NOMO-1 (cell line): ENCODE measurements around the gene PHACTR3.
A peak's percentile ranks its signal among the peaks of the same experiment; 100 is the strongest.

ENCODE experiments used
- DNase-seq, 2 experiments: peaks; one replicate each; lab custom pipeline; 2025; ENCODE audit not compliant: unreplicated experiment in 2 of 2; lab: John Stamatoyannopoulos, UW

PHACTR3 gene

DNA sequence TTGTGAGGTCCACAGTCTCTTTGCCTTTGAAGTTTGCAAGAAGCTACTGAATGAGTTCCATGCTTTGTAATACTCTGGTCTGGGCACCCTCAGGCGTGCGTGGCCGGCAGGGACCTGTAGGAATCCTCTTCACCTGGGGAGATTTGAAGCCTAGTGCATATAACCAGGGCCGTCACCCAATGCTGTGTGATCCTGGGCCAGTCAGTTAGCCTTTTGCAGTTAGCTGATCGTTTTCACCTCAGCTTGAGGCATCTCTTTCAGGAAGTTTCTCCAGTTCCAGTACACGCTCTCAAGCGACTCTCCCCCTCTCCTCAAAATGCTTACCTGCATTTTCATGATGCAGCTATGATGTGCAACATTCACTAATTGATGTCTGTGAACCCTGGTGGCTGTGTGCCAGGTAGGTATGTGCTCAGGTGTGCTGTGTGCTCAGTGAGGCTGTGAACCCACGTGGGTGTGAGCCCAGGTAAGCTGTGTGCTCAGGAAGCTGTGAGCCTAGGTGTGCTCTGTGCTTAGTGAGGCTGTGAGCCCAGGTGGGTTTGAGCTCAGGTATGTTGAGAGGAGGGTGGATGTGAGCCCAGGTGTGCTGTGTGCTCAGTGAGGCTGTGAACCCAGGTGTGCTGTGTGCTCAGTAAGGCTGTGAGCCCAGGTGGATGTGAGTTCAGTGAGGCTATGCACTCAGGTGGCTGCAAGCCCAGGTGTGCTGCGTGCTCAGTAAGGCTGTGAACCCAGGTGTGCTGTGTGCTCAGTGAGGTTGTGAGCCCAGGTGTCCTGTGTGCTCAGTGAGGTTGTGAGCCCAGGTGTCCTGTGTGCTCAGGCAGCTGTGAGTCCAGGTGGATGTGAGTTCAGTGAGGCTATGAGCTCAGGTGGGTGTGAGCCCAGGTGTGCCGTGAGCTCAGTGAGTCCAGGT, 120.4 kb downstream of the PHACTR3 start:
- DNase-seq = peak in 1 of 2 experiments; percentile 2

DNA sequence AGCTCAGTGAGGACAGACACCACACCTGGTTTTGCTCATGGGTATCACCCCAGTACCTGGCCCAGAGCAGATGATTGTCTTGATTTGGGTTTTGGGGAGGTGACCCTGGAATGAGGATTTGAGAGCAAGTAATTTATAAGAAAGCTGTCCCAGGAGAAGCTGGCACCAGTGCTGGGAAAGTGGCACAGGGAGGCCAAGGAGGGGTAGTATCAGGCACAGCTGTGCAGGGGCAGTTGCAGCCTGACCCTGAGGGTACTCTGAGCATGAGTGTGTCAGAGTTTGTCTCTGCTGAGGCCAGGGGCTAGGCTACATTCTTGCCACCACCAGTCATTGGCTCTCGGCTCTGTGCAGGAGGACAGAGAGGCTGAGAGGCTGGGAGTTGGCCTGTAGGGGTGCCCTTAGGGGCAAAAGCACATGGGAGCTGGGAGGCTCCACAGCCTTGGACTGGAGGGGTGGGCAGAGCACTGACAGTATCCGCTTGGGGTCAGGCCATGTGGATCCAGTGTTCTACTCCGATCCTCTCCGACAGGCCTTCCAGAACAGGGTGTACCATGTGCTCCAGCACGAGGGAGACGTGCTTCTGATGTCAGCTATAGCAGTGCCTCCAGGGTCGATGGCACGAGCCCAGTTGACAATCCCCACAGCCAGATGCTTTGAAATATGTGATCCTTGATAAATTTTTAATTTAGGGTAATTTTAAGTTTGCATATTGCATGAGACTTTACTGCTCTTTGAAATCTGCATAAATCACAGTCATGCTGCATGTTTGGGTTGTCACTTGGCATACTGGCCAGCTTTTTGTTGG, 121.3 kb downstream of the PHACTR3 start:
- no peak for DNase-seq

DNA sequence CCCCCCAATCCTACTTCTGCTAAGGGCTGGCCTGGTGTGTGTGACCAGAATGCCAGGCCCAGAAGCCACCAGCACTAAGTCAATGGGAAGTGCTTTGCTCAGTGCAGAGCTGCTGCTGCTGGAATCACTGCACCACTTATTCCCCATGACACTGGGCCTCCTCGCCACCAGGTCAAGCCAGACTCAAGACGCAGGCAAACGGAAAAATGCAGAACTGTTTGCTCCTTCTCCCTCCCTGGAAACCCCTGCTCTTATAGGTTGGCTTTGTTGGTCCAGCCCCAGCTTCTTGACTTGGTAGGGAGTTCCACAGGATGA, 121.9 kb downstream of the PHACTR3 start:
- DNase-seq = peak in 1 of 2 experiments; percentile 7

DNA sequence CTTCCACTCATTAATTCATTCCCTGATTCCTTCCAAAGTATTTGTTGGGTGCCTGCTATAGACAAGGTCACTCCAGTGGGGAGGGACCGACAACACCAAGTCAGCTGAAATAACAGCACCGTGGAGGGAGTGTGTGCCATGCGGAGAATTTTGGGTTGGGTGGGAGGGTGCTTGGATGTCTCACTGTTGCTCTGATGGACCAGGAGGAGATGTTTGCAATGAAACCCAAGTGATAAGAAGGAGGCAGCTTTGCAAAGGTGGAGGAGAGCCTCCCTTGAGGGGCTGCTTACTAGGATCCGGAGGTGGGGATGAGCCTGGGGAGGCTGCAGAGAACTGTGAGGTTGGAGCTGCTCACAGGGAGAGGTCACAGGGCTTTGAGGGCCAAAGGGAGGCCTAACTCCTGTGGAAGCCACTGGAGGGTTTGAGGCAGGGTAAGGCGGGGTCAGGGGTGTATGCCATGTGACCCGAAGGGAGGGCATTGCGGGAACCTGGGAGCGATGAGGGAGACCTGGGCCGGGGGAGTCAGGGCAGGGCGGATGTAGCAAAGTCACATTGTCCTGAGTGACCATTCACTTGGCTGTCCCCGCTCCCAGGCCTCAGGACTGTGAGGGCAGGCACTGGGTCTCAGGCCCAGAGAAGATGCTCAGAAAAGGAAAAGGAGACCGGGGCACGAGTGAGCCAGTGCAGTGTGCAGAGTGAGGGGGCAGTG, 124.5 kb downstream of the PHACTR3 start:
- DNase-seq = no peak

DNA sequence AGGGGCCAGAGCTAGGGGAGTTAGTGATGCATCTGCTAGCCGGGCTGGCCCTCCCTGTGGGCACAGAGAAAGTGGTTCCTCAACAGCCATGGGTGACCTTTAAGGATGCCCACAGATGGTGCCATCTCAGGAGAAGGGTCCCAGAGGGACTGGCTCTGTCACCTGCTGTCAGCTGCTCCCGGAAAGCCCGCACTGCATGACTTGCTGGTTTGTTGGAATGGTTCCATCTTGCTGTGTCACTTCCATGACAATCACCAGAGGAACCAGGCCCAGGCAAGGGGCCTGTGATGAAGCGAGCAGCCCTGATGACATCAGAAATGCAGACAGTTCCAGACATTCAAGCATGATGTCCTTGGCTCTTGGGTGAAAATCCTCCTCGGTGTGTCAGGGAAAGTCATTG, 125.2 kb downstream of the PHACTR3 start:
- DNase-seq = no peak

DNA sequence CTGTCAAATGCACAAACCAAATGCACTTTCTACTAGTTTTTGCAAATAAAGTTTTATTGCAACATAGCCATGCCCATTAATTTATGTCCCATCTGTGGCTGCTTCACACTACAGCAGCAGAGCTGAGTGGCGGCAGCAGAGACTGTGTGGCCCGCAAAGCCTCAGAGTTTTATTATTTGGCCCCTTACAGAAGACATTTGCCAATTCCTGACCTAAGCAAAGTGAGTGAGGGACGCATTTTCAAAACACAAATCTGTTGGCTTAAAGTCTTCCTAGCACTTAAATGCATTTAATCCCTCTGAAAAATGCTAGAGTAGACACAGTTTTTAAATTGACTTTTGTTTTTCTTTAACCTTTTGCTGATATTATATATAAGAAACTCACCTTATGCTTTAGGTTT, 126.4 kb downstream of the PHACTR3 start:
- peak in 1 of 2 experiments; percentile 10 for DNase-seq

DNA sequence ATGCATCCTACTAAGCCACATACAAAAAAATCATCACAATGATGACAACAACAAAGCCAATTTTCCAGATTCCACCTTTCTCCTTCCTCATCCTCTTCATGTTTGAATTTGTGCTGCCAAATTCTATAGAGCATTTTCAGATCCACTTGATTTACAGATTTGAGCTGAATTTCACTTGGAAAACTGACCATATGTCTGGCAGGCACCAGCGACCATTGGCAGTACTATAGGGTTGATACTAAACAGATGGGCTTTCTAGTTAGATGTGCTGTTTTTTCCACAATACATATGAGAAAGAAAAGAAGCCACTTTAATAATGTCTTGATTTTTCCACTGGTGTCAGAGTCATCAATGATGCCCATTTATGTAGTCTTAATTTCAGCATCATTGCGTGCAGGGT, 127.0 kb downstream of the PHACTR3 start:
- DNase-seq = no peak

DNA sequence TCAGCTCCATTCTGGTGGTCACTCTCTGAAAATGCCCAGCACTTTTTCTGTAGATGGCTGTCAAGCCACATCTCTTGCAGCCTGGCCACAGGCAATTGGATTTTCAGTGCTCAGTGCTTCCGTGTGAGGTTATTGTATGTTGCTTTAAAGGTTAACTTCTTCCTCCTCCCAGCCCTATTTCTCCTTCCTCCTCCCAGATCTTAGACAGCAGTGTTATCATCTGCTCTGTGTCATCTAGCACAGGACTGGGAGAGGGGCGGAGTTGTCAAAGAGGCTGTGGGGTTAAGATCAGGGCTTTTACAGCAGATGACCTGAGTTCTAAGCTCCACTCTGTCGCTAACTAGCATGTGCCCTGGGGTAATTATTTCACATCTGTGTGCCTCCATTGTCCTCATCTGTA, 129.0 kb downstream of the PHACTR3 start:
- peak; percentile 68 to 79 for DNase-seq

DNA sequence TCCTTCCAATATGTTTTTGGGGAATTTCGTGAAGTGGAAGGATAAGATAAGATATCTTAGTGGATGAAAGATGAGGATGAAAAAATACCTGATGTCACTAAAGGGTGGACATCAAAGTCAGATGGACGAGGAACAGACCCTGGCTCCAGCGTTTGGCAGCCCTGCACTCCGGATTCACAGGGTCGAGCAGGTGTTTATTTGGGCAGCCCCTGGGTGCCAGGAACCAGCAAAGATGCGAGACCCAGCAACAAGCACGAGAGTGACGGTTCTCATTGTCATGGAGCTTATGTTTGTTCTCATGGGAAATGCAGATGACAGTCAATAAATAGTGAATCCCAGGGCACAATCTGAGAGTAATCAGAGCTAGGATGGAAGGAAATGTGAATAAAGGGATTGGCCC, 131.1 kb downstream of the PHACTR3 start:
- DNase-seq = no peak

DNA sequence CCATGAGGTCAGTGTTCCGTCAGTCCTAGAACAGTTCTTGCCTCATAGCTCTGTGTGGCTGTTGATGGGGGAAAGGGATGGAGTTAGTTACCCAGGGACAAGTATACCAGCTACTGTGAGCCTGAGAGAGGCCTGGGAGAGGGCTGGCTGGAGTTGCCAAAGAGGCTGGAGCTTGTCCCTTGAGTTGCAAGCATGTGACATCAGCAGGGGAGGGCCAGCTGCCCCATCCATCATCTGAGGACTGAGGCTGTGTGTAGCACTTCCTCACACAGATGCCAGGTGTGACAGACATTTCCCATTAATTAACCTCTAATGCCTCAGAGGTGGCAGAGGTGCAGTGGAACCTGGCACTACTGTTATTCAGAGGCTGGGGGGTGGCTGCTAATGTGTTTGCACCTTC, 131.6 kb downstream of the PHACTR3 start:
- peak in 1 of 2 experiments; percentile 3 for DNase-seq

DNA sequence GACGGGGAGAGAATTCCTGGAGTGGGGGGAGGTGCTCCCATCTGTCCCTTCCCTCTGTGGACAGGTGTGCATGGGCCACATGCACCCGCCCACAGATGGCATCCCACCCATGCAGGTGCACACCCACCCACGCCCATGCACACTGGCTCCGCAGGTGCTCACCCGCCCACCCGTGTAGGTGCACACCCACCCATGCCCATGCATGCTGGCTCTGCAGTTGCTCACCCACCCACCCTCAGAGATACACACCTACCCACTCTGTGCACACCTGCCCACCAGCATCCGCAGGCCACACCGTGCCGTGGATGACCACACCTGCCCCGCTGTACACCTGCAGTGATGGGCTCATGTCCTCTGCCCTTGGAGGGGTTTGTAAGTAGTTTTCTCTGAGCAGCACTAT, 132.0 kb downstream of the PHACTR3 start:
- DNase-seq = no peak

DNA sequence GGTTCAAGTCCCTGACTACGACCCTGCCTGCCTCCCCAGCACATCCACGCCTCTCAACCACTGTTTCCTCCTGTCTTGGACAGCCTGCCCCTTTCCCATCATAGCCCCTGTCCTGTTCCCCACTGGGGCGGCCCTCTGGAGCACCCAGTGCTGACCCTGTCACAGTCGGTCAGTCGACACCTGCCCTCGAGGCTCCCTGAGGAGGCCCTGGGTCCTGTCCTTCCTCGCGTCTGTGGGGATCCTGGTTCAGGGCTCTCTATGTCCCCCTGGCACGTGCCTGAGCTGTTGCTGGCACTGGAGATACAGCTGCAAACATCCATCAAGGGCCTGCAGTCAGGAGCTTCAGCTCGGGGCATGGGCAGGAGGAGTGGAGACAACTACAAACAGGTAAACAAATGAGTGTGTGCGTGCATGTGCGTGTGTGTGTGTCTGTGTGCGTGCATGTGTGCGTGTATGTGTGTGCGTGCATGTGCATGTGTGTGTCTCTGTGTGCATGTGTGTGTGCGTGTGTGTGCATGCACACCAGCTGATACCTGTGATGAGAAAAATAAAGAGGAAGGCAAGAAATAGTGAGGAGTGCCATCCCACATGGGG, 132.8 kb downstream of the PHACTR3 start:
- no peak for DNase-seq

DNA sequence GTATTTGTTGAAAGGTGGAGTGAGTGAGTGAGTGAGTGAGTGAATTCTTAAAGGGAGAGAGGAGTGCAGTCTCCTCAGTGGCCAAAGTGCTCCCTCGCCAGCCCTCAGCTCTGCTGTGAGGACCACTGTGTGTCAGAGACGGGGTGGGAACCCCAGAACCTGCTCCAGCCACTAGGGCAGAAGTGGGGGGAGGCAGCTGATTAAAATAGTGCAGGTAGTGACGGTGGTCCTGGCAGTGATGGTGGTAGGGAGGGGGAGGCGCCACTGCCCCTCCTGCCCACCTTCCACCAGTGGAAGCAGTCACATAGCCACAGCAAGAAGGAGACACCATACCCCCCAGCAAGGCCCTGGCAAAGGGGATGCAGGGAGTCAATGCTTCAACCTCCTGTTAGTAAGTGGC, 133.5 kb downstream of the PHACTR3 start:
- no peak for DNase-seq

DNA sequence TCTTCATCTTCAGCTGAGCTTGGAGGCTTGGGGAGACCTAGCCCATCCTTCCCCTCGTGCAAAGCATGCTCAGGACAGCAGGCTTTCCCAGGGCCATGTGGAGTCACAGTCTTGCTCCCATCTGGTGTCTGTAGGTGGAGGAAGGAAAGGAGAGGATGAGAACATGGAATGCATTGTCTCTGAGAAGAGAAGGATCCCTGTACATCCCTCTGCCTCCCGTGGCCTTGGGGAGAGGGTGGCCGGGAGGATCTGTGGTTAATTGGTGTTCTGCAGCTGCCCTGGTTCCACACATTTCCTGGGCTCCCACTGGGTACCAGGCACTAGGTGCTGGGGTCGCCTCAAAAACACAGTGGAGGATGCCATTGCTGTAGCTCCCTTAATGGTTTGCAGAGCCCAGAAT, 134.5 kb downstream of the PHACTR3 start:
- DNase-seq = no peak

DNA sequence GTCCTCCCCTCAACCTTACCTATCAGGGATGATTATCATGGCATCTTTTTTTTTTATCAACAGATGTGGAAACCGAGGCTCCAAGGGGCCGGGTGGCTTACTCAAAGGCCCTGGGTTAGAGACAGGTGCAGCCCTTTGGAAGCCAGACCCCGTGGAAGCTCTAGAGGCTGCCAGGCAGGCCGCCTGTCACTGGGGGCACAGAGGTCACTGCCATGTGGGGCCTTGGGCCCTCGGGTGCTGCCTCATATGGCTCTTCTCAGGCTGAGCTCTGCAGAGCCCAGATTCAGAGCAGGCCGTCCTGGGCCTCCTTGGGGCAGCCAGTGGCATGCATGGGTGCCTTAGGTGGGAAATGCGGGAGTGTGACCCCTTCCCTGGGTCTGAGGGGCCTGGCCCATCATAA, 136.3 kb downstream of the PHACTR3 start:
- DNase-seq = no peak

DNA sequence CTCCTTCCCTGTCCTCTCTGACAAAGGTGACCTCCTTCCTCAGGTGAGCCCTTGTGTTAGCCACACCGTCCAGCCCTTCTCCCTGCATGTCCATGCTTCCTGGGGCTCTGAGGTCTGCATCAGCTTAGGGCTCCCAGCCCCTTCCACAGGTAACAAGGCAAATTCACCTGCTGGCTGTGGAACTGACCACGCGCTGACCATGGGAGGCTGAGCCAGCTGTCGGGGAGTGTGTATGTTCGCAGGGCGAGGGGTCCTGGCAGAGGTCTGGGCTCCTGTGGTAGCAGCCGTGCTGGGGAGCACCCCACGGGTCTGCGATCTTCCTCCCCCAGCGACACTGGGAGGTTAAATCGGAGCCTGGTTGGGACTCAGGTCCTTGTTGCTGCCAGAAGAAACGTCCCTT, 136.7 kb downstream of the PHACTR3 start:
- no peak for DNase-seq

DNA sequence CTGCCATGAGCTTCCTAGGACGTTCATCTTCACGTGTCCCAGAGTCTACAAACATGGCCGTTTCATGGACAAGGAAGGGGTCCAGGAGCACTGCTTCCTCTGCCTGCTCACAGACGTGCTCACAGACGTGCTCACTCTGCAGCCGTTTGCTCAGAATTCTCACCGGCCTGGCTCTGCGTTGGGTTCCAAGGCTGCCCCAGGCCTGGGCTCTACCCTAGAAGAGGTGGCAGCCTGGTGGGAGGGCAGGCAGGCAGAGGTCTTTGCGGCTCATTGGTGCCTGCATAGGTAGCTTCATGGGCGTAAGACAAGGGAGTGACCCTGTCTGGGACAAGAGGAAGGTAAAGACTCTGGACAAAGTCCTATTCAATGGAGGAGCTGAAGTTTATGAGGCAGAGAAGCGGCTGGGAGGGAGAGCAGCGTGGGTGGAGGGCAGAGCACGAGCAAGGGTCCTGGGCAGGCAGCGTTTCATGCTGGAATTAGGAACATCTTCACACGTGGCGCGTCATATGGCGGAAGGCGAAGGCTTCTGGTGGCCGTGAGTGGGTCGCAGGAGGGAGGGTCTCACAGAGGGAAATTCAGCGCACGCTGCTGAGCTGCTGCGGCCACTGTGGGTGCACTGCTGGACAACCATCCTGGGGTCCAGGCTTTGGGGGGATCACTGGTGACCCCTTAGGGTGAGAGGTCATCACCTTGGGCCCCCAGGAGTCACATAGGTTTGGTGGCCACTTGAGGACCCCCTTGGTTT, 138.2 kb downstream of the PHACTR3 start:
- no peak for DNase-seq

DNA sequence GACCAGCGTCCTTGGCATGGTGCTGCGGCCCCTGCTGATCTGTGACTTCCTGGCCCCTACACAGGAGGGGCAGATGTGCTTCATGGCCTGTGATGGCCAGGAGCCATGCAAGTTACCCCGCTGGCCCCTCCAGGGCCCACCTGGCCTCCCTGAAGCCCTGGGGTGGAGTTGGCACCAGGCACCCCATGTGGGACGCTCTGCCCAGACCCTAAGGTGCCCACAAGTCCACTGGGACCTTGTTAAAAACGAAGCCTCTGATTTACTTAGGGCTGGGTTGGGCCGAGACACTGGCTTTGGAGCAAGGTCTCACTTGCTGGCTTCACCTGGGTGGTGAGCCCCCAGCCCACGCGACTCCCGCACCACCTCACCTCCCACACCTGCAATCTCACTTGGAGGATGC, 139.0 kb downstream of the PHACTR3 start:
- DNase-seq = no peak

DNA sequence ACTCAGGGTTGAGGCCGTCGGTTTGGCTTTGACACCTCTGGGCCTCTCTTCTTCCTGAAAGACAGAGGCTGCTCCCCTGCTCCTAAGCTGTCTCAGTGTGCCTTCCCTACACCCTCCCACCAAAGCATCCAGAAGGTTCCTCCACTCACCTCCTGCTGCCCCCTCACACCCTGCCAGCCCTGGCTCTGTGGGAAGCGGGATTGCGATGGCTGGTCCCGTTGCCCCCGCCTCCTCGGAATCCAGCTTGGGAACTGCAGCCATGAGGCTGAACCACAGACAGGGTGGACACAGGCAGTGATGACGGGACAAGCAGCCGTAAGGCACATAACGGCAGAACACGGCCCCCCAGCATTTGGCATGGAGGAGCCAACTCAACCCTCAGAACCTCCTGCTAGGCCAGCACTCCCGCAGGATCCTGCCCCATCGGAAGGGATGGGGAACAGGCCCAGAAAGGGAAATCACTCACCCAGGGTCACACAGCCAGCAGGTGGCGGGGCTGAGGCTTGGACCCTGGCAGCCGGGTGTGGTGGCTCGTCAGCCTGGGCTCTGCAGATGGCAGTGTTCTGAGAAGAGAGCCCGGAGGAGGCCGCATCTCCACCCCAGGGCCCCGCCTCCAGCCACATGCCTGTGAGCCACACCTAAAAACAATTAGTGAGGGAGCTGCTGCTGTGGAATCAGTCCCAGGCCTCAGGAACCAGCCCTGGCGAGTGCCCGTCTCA, 139.6 kb downstream of the PHACTR3 start:
- no peak for DNase-seq

DNA sequence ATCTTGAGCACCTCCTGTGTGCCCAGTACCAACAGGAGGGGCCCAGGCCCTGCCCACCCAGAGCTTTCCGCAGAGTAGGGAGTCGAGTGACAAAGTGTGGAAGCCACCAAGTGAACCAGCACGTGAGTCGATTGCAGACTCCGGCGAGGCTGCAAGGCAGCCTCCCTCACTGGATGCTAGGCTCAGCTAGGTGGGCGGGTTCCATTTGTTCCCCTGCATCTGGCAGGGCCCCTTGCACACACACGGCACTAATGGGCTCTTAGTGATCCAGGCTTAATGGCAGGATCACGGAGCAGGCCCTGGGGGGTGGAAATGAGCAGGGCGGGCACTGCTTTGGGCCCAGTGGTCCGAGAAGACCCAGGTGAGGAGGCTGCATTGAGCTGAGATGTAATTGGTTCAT, 140.4 kb downstream of the PHACTR3 start:
- DNase-seq = no peak
